A549 (cell line): ENCODE data around the gene MARF1.
"Not testable (repeated sequence)": the region's sequence is repeated elsewhere in the genome, so short reads cannot be mapped to it uniquely, and the experiment has no call there.

Experiments
- CHD2 ChIP-seq: fragments of 150-350 bp; IDR thresholded peaks from 2 replicates; pipeline ENCODE4 v1.6.1; 2014; ENCODE audit warnings: low read length; ENCODE audit not compliant: partially characterized antibody
- CHD4 ChIP-seq: fragments of 200-600 bp; sonication (generic); IDR thresholded peaks from 2 replicates; pipeline ENCODE4 v1.6.1; 2016; ENCODE audit warnings: antibody characterized with exemption, mild to moderate bottlenecking, borderline replicate concordance
- CTCF ChIP-seq: fragments of >200 bp; sonication (Bioruptor Twin); formaldehyde crosslinking; IDR thresholded peaks from 3 replicates; pipeline ENCODE4 v1.5.1; 2016
- ESRRA ChIP-seq: fragments of 150-350 bp; IDR thresholded peaks from 2 replicates; pipeline ENCODE4 v1.6.1; 2014; ENCODE audit warnings: mild to moderate bottlenecking, low read length, borderline replicate concordance
- MAX ChIP-seq: IDR thresholded peaks from 2 replicates; pipeline ENCODE4 v1.6.1; 2012
- REST ChIP-seq: fragments of 200-600 bp; sonication (generic); IDR thresholded peaks from 2 replicates; pipeline ENCODE4 v1.6.1; 2016; ENCODE audit warnings: antibody characterized with exemption, mild to moderate bottlenecking, moderate library complexity
- RFX5 ChIP-seq: fragments of 450-650 bp; IDR thresholded peaks from 2 replicates; pipeline ENCODE4 v1.7.1; 2014; ENCODE audit warnings: antibody characterized with exemption, mild to moderate bottlenecking, moderate library complexity
- SMC3 ChIP-seq: fragments of >200 bp; sonication (Bioruptor Twin); formaldehyde crosslinking; IDR thresholded peaks from 3 replicates; pipeline ENCODE4 v1.6.1; 2018; ENCODE audit warnings: inconsistent platforms

- TF ChIP-seq RFX5, REST, CTCF, SMC3, CHD2, CHD4, ESRRA, MAX: not testable (repeated sequence)
These were observed 2.1 kb upstream of the MARF1 start for GRCh38 chr16:15644962-15645465.
